Hematopoietic multipotent progenitor cell treated with erythropoietin and hydrocortisone succinate and interleukin-3 and kit ligand, for 17 days (in vitro differentiated cells): ENCODE results near the gene SPR.

Experiments
- DNase-seq: peaks from one replicate; pipeline ENCODE4 v3.0.0-alpha.2; 2015; ENCODE audit warnings: low spot score

Gene SPR

DNA sequence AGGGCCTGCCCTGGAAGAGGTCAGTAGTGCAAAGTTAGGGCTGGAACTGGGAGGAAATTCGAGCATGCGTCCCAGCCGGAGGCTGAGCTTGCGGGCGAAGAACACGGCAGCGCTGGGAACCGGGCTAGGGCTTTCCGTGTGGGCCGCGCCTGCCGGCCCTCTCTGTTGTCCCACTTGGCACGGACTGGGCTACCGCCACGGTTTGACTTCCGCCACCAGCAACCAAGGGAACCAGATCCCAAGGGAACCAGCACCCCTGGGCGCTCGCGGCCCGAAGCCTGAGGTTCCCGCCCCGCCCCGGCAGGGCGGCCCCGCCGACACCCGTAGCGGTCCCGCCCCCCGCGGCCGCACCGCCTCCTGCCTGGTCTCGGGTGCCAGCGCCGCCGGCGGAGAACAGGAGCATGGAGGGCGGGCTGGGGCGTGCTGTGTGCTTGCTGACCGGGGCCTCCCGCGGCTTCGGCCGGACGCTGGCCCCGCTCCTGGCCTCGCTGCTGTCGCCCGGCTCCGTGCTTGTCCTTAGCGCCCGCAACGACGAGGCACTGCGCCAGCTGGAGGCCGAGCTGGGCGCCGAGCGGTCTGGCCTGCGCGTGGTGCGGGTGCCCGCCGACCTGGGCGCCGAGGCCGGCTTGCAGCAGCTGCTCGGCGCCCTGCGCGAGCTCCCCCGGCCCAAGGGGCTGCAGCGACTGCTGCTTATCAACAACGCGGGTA is at the start of gene SPR:
SPR (plus strand) TSS at position 377 of the 708 bp plus-strand sequence; CDS start at position 402, 25 bp downstream.
- peak; percentile 27 for DNase-seq

DNA sequence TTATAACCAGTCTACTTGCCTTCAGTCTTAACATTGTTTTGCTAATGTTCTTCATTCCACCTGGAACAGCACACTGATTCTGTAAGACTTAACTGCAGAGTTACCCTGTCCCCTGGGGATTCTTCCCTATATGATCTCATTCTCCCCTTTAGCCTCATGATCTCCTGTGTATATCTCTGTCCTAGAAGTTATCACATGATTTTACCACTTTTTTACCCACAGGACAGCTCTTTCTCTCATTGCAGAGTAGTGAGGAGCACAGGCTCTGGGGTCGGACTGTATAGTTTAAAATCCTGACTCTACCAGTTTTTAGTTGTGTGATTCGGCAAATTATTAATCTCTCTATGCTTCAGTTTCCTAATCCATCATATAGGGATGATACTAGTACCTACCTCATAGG is 47.1 kb upstream of the SPR start:
- DNase-seq: no peak

DNA sequence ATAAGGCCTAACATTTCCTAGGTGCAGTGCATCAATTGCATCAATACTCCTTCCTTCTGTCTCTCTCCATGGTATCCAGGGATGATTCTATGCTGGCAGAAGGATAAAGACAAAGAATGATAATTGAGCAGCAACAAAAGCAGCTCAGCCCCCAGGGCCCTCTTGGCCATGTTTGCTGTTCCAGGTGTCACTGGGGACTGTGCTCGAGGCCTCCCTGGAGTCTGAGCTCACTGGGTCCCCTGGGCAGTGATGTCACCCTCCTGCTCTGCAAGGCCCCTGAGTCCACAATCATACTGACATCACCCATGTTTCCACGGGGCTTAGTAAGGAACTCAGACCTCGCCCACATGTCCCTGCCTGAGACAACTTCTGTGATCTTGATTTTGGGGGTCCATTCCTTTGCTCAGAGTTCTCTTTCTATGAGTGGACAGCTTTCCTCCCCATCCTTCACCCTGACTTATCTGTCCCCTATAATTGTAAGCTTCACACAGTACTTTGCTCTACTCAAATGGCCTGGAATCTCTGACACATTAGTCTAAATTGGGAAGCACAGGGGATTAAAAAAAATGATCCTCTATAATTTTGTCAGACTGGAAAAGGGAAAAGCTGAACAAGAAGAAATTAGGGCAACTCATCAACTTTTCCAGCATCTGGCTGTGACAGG is 45.6 kb upstream of the SPR start:
- no peak for DNase-seq

DNA sequence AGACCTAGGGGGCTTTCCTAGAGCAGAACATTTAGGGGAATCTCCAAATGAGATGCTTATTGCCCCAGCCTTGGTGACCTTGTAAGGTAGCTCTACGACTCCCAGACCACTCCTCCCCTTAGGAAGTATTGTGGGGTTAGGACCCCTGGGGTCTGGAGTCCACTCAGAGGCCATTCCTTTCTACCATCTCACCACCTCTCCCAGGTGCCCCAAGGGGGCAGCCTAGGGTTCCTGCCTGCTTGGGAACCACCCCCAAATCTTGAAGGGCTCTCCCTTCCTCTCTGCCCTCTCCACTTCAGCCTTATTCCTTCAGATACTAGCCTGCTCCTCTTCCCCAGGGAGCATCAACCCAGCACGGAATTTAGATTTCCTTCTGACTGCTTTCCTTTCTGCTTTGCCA is 43.9 kb upstream of the SPR start:
- DNase-seq: no peak

DNA sequence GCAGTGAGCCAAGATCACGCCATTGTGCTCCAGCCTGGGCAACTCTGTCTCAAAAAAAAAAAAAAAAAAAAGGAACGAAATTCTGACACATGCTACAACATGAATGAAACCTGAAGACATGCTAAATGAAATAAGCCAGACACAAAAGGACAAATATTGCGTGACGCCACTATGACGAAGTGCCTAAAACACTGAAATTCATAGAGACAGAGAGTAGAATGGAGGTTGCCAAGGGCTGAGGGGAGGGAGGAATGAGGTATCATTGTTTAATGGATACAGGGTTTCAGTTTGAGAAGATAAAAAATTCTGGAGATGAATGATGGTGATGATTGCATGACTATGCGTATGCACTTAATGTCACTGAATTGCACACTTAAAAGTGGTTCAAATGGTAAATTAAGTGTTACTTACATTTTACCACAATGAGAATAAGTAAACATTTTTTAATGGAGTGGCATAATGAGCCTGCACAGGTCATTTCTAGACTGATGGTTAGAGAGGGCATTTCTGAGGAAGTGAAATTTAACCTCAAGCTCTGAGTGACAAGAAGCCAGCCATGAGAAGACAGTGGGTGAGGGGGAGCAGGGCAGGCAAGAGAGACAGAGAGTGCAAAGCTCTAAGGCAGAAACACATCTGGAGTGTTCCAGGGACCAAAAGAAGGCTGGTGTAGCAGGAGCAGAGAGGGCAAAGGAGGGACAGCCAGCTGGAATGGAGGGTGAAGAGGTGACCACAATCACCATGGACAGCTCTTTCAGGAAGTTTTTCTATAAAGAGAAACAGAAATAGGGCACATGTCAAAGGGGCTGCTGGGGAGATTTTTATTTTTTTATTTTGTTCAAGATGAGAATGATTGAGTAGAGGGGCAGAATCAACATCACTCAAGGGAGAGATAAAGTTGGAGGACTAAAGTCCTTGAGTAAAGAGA is 40.8 kb upstream of the SPR start:
- no peak for DNase-seq

DNA sequence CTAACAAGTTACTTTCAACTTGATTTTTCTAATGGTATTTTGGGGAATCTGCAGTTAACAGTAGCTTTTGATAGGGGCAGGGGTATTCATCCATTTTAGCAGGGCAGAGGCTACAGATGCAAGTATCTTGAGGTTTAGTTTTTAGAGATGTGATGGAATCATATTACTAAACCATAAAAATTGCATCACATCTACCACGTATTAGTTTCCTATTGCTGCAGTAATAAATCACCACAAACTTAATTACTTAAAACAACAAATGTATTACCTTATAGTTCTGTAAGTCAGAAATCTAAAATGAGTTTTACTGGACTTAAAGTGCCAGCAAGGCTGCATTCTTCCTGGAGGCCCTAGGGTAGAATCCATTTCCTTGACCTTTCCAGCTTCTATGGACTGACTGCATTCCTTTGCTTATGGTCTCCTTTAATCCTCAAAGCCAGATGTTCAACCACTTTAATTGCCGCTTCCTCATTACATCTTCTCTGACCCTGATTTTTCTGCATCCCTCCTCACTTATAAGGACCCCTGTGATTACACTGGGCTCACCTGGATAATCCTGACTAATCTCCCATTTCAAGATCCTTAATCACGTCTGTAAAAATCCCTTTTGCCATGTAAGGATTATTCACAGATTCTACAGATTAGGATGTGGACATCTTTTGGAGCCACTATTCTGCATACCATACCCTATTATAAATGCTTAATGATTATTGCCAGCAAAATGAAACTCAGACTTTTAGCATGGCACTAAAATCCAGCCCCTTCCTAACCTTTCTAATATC is 39.5 kb upstream of the SPR start:
- DNase-seq: no peak

DNA sequence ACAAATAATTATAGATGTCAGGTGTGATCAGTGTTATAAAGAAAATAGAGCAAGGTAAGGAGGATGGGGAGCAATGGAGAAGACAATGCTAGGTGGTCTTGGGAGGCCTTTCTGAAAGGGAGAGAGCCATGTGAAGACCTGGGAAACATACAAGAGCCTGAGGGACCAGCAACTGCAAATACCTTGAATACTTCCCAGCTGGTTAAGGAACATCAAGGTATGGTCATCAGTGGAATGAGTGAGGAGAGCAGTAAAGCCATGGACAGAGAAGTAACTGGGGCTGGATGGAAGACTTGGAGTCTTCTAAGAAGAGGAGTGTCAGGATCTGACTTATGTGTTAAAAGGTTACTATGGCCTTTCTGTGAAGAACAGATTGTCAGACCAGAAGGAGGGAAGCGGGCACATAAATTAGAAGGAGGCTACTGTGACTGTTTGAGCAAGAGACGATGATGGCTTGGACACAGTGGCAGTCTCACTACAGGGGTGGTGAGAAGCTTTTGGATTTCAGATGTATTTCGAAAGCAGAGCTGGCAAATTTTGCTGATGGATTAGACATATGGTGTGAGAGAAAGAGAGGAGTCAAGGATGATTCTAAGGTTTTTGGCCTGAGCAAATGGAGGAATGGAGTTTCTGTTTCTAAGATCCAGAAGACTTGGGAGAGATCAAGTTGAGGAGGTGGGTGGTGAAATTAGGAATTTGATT is 38.6 kb upstream of the SPR start:
- no peak for DNase-seq

DNA sequence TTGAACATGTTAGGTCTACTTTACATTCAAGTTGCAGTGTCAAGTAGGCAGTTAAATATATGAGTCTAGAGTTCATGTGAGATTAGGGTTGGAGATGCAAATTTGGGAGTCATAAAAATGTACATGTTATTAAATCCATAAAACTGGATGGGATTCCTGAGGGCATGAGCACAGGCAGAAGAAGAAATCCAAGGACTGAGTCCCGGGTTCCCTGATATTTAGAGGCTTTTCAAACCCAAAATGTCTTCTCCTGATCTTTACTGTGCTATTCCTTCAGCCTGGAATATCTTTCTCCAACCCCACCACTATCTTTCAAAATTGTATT is 38.1 kb upstream of the SPR start:
- DNase-seq: no peak

DNA sequence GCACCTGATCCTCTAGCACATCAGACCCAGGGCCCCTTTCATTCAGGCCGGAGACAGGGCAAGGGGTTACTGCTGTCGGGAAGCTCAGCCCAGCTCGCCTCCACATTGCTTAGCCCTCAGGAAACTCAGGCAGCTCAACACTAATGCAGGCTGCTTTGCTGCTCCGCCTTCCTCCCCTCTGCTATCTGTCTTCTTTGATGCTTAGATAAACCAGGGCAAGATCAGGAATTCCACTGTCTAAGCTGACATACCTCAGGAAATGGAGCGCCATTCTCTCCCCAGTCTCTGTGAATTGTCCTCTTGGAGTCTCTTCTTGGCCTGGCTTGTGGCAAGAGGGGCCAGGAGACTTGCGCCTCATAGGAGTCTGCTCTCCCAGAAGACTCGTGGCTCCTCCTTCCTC is 35.9 kb upstream of the SPR start:
- DNase-seq: no peak

DNA sequence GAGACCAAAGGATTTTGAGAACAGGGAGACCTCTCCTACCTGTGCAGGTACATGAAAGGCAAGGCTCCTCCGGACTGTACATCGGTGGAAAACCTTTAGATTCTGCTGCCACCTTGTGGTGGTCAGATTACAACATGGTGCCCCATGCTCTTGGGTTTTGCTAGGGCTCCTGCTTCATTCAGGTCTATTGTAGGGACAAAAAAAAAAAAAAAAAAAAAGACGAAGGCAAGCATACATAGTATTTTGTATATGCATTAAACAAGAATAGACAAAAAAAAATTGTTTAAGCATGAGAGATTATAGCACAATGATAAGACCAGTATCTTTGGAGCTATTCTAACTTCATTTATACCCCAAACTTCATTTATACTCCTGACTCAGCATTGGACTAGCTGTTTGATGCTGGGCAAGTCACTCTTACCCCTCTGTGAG is 27.4 kb upstream of the SPR start:
- peak; percentile 36 for DNase-seq

DNA sequence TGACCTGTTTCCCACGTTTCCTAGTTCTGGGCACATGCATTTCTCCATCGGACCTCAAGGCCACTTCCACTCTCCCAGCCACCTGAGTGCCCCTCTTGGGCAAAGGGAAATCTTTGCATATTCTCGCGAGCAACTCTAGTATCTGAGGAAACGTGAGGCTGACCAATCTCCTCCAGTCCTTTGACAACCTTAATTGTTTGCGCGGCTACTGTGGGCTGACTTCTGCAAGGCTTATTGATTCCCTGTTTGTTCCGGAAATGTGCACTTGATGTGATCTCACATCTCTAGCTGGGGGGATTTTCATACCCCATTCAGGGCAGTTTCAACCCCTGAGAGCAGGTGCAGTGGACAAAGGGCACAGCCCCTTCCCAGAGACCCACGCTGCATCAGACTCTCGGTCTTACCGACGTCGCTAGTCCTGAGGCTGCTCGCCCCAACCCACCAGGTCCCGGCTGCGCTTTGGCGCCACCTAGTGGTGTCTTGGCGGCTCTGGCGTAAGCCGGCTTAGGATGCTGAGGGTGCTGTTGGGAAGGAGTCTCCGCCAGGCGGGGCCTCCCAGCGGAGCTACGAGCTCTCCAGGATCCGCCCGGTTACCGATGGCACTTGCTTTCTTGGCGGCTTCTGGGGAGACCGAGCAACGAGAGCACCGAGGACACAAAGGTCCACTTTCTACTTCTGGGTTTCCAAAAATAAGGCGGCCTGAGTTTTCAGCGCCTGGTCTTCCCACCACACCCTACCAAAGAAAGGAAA is 24.8 kb upstream of the SPR start:
- DNase-seq: peak; percentile 78

DNA sequence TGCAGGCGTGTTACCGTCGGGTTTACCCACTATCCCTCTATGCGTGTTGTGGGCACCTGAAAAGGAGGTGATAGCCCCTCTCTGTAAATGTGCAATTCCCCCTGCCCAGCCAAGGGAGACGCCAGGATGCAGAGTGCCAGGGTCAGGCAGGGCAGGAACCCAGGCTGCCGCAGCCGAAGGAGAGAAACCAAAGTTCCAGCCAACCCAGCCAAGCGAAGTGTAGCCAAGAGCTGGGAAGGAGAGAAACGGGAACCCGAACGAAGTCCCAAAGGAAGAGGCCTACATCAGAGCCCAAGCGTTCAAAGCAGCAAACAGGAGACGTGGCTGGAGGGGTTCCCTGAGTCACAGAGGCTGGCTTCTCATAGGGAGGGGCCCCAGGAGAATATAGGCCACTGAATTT is 24.2 kb upstream of the SPR start:
- no peak for DNase-seq

DNA sequence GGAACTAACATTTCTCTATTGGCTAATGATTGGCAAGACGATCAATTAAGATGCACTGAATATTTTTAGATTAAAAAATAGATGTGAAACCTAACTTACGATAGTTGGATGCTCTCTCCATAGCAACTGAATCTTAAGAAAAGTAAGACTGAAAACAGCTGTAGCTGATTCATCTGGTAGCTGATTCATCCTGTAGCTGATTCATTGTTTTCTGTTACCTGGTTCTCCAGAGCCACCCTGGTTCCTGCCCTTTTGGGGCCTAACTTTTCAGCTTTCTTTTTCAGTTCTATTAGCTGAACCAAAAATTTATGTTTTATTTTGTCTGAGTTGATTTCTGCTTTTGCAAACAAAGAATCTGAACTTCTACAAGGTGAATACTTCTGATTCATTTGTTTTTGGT is 22.7 kb upstream of the SPR start:
- no peak for DNase-seq

DNA sequence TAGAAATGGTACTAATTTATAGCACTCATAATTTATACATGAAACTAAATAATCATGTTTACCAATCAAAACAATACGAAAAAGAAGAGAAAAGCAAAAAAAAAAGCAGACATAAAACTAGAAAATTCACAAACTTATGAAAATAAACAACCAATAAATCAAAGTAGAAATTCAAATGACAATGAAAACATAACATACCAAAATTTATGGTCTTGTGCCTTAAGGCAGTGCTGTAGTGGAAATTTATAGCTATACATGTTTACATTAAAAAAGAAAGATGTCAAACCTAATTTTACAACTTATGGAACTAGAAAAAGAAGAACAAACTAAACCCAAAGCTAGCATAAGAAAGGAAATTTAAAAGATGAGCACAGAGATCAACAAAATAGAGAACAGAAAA is 16.1 kb upstream of the SPR start:
- DNase-seq: no peak

DNA sequence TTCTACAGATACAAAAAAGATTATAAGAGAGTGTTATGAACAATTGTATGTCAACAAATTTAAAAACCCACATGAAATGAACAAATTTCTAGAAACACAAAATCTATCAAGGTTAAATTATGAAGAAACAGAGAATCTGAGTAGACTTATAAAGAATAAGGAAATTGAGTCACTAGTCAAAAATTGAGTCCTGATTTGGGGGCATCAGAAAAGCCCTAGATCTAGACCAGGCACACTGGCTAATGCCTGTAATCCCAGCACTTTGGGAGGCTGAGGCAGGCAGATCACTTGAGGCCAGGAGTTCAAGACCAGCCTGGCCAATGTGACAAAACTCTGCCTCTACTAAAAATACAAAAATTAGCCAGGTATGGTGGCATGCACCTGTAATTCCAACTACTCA is 15.3 kb upstream of the SPR start:
- DNase-seq: no peak

DNA sequence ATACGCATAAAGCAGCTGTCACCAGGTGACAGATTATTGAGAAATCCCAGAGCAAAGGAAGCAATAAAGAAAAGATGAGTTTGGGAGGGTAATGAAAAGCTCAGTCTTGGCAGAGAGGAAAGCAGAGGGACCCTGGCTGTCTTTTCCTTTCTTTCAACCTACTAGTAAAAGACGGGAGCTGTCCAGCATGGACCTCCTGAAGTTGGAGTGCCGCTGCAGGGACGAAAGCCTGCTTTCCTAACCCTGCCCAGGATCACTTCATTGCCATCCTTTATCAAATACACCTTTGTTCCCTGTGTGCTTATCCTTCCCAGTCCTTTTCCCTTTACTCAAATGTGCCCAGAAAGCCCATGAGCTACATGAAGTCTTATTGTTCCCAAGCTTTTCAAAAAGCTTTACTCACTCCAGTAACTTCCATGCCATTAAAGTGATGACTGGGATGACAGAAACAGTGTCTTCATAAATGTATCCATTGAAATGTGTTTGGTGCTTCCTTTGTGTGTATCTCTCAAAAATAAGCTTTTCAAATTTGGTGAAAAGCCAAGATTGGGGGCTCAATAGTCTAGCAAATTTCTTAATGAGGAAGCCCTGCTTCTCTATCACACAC is 3.7 kb upstream of the SPR start:
- no peak for DNase-seq

DNA sequence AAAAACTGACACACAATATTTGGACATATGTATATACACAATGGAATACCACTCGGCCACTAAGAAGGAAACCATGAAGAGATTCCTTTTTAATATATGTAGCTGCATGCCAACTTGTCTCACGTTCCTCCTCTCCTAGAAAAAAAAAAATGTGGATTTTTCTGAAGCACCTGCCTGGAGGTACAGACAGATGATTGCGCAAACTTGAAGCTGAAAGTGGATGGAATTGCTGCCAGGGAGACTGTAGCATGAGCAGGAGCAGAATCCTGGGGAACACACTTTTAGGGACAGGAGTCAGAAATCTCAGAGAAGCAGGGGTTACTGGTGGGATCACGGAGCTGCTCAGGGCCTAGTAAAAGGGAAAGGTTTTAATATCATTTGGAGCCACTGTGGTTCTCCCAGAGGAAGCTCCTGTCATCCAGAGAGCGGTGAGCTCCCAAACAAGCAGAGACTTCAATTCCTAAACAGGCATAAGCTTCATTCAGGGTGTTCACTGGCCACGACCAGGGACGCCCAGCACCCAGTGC is 640 bp upstream of the SPR start:
- DNase-seq: no peak

DNA sequence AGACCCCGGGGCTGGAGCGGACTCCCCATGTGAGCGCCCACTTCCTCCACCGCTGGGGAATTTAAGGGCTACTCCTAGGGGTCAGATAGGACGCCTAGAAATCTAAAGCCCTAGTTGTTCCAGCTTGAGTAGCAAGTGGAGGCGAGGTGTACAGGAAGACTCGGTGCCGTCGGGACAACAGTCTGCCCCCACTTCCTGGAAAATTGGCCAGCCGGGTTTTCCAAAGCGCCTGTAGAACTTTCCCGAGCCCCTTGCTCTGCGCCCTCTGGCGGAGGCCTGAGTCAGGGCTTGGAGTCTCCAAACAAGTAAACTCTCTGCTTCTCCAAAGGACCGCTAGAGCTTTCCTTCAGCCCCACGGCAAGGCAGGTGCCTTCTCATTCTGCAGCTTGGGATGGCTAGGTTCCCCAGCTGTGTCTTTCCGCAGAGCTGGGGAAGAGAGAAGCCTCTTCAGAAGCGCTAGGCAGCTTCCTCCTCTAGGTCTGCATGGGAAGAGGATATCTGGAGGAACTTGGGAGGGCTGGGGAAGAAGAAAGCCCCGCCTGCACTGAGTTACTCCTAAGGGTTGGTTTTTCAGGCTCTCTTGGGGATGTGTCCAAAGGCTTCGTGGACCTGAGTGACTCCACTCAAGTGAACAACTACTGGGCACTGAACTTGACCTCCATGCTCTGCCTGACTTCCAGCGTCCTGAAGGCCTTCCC is 681 bp downstream of the SPR start:
- peak; percentile 43 for DNase-seq

DNA sequence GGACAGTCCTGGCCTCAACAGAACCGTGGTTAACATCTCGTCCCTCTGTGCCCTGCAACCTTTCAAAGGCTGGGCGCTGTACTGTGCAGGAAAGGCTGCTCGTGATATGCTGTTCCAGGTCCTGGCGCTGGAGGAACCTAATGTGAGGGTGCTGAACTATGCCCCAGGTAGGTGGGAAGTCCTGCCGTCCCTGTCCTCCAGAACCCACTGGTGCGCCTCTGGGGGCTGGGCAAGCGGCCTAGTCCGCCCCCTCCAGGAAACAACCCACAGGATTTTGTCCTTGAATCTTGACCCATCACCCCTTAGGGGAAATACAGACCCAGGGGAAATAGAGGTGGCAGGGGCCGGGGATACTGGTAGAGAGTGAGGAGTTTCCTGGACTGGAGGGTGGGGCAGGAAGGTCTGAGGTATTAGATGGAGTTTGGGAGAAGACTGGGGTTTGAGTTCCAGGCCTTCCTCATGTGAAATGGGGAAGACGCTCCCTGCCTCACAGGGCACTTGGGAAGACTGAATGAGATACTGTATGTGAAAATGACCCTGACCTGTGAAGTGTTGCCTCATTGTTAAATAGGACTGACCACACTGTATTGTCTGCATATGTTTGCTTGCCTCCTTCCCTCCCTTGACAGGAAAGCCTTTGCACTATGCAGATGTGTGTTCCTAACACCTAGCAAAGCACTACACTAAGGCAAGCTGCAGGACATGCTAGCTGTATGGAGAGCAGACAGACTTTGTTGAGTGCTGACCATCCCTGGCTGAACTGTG is 1.4 kb downstream of the SPR start:
- no peak for DNase-seq
